Measurements from ENCODE around the gene ZNF224.

GRCh38 chr19:44113784-44114390 lies 19.7 kb downstream of the ZNF224 start:
- TF ChIP-seq CTCF (IDR thresholded peaks at IDR 0.05) (no peak), POLR2AphosphoS5 (IDR thresholded peaks at IDR 0.05; ENCODE audit: insufficient read depth in 1 of 2, low read depth in 1 of 2) (no peak)

All from vagina (tissue), 2 donors.